Fibroblast of lung (primary cell): ENCODE measurements around the gene SERPINA10. TPM values are rescaled to one million over a fixed set of nuclear protein-coding genes. Genes with fewer than 3 reads are reported as not detected.

ENCODE experiments used
- DNase-seq, 2 donors: peaks; one replicate each; pipeline versions ENCODE4 v3.0.0 to v3.0.0-alpha.2; 2010; ENCODE audit warnings: low read depth in 2 of 2
- H2AFZ ChIP-seq: 2 replicates; pipeline ENCODE4 v1.5.1; 2012; ENCODE audit warnings: low read length, control low read depth, inconsistent platforms
- H3K27ac ChIP-seq: 2 replicates; pipeline ENCODE4 v1.5.1; 2011; ENCODE audit warnings: low read length, control low read depth; ENCODE audit not compliant: insufficient read depth
- H3K27me3 ChIP-seq: 2 replicates; pipeline ENCODE4 v1.5.1; 2011; ENCODE audit warnings: mild to moderate bottlenecking, low read length; ENCODE audit not compliant: control insufficient read depth, insufficient read depth
- H3K36me3 ChIP-seq: 2 replicates; pipeline ENCODE4 v1.5.1; 2011; ENCODE audit warnings: low read length; ENCODE audit not compliant: control insufficient read depth, insufficient read depth
- H3K4me1 ChIP-seq: 2 replicates; pipeline ENCODE4 v1.5.1; 2011; ENCODE audit warnings: low read length; ENCODE audit not compliant: control insufficient read depth, insufficient read depth; ENCODE audit errors: extremely low read depth
- H3K4me2 ChIP-seq: 2 replicates; pipeline ENCODE4 v1.5.1; 2011; ENCODE audit warnings: low read length, control low read depth; ENCODE audit not compliant: insufficient read depth; ENCODE audit errors: extremely low read depth
- H3K4me3 ChIP-seq, 4 experiments: fragments of 200-600 bp in 1 of 4; sonication (generic) in 1 of 4; replicated peaks in 1 of 4; 2 replicates each; pipeline ENCODE4 v1.5.1; 2011 to 2016; ENCODE audit warnings: low read length in 4 of 4, low read depth in 3 of 4, mild to moderate bottlenecking in 3 of 4, control low read depth in 2 of 4, inconsistent platforms in 1 of 4, mixed read lengths in 1 of 4; ENCODE audit not compliant: insufficient read depth in 1 of 4; ENCODE audit errors: control extremely low read depth in 1 of 4
- H3K79me2 ChIP-seq: 2 replicates; pipeline ENCODE4 v1.5.1; 2012; ENCODE audit warnings: mild to moderate bottlenecking, low read length, inconsistent platforms; ENCODE audit not compliant: control insufficient read depth, insufficient read depth
- H3K9ac ChIP-seq: 2 replicates; pipeline ENCODE4 v1.5.1; 2011; ENCODE audit warnings: mild to moderate bottlenecking, low read length, control low read depth; ENCODE audit not compliant: insufficient read depth
- H3K9me3 ChIP-seq: 2 replicates; pipeline ENCODE4 v1.5.1; 2012; ENCODE audit warnings: low read depth, low read length; ENCODE audit not compliant: control insufficient read depth, insufficient read depth
- H4K20me1 ChIP-seq: 2 replicates; pipeline ENCODE4 v1.5.1; 2011; ENCODE audit warnings: low read length; ENCODE audit not compliant: control insufficient read depth, insufficient read depth; ENCODE audit errors: extremely low read depth
- CTCF ChIP-seq, 2 donors: IDR thresholded peaks in 1 of 2; conservative IDR thresholded peaks in 1 of 2; 1 replicate in 1 of 2; 2 replicates in 1 of 2; pipeline ENCODE4 v1.5.1; 2011 to 2012; ENCODE audit warnings: low read length in 2 of 2, control low read depth in 1 of 2, inconsistent platforms in 1 of 2, low read depth in 1 of 2, mild to moderate bottlenecking in 1 of 2
- EZH2 ChIP-seq: IDR thresholded peaks from 2 replicates; pipeline ENCODE4 v1.5.1; 2012; ENCODE audit warnings: low read length, control low read depth, mild to moderate bottlenecking; ENCODE audit errors: missing control alignments
- polyA plus RNA-seq, 2 donors: library from polyadenylated mRNA; depleted of rRNA in 1 of 2; stranded (reverse) in 1 of 2; unstranded in 1 of 2; fragments of >200 nt; gene quantifications; 2 replicates each; pipeline ENCODE4 v1.2.1, GENCODE V29; 2011 to 2012; ENCODE audit warnings: missing spikeins in 1 of 2
- total RNA-seq: library from RNA; depleted of rRNA; stranded (reverse); fragments of >200 nt; gene quantifications from 2 replicates; pipeline ENCODE4 v1.2.1, GENCODE V29; 2014

Gene SERPINA10
- total and polyA plus RNA-seq, 2 donors (not counting 1 experiment from before 2014, with no cell fraction given): not detected

GRCh38 chr14:94291906-94292525, 1.1 kb downstream of the SERPINA10 start:
- Histone ChIP-seq H3K36me3 (no peaks in the 10 kb centered on the region), H3K4me1 (no peaks in the 10 kb centered on the region), H3K27ac (no peak overlapping the region), H3K4me2 (no peak overlapping the region), H4K20me1 (no peaks in the 10 kb centered on the region), H3K9me3 (no peaks in the 10 kb centered on the region), H3K4me3 (no peak overlapping the region), H2AFZ (no peak overlapping the region), H3K79me2 (no peaks in the 10 kb centered on the region), H3K27me3 (no peaks in the 10 kb centered on the region), H3K9ac (no peak overlapping the region)
- DNase-seq: no peak
- TF ChIP-seq CTCF (conservative IDR thresholded peaks at IDR 0.05 in 1 of 2, IDR thresholded peaks at IDR 0.05 in 1 of 2; ENCODE audit: low read depth in 1 of 2, low read length in 2 of 2) (no peak), EZH2 (no peak)

- H3K4me3 ChIP-seq: no peak overlapping the region
- no peak overlapping the region for H2AFZ ChIP-seq
- no peak for TF ChIP-seq CTCF (conservative IDR thresholded peaks at IDR 0.05 in 1 of 2, IDR thresholded peaks at IDR 0.05 in 1 of 2; ENCODE audit: low read depth in 1 of 2, low read length in 2 of 2)
- TF ChIP-seq EZH2: no peak
- no peak for DNase-seq
- no peak overlapping the region for H3K4me2 ChIP-seq
- no peak overlapping the region for H3K9ac ChIP-seq
- H3K9me3 ChIP-seq: no peaks in the 10 kb centered on the region
- no peaks in the 10 kb centered on the region for H3K27me3 ChIP-seq
- no peaks in the 10 kb centered on the region for H3K4me1 ChIP-seq
- no peak overlapping the region for H3K27ac ChIP-seq
- H3K36me3 ChIP-seq: no peaks in the 10 kb centered on the region
- no peaks in the 10 kb centered on the region for H4K20me1 ChIP-seq
- no peaks in the 10 kb centered on the region for H3K79me2 ChIP-seq
Observed at GRCh38 chr14:94291159-94291905, 1.7 kb downstream of the SERPINA10 start.

- no peak overlapping the region for H2AFZ ChIP-seq
- TF ChIP-seq EZH2 (no peak), CTCF (conservative IDR thresholded peaks at IDR 0.05 in 1 of 2, IDR thresholded peaks at IDR 0.05 in 1 of 2; ENCODE audit: low read depth in 1 of 2, low read length in 2 of 2) (no peak)
Observed at GRCh38 chr14:94290197-94290596, 2.9 kb downstream of the SERPINA10 start.

More at GRCh38 chr14:94290197-94290596, 2.9 kb downstream of the SERPINA10 start:
- Histone ChIP-seq H3K4me1 (no peaks in the 10 kb centered on the region), H3K79me2 (no peaks in the 10 kb centered on the region), H3K27me3 (no peaks in the 10 kb centered on the region), H3K4me2 (no peak overlapping the region), H3K4me3 (no peak overlapping the region), H3K9ac (no peak overlapping the region), H3K36me3 (no peaks in the 10 kb centered on the region), H3K27ac (no peak overlapping the region), H3K9me3 (no peaks in the 10 kb centered on the region), H4K20me1 (no peaks in the 10 kb centered on the region)
- no peak for DNase-seq
